ENCODE measurements around the gene UBE2L5. TPM values are rescaled to one million over a fixed set of nuclear protein-coding genes. Genes with fewer than 3 reads are reported as not detected.

The UBE2L5 gene
- total RNA-seq, 3 donors from 2014 or later: 0.98 to 1.3 TPM; not detected in 1

DNA sequence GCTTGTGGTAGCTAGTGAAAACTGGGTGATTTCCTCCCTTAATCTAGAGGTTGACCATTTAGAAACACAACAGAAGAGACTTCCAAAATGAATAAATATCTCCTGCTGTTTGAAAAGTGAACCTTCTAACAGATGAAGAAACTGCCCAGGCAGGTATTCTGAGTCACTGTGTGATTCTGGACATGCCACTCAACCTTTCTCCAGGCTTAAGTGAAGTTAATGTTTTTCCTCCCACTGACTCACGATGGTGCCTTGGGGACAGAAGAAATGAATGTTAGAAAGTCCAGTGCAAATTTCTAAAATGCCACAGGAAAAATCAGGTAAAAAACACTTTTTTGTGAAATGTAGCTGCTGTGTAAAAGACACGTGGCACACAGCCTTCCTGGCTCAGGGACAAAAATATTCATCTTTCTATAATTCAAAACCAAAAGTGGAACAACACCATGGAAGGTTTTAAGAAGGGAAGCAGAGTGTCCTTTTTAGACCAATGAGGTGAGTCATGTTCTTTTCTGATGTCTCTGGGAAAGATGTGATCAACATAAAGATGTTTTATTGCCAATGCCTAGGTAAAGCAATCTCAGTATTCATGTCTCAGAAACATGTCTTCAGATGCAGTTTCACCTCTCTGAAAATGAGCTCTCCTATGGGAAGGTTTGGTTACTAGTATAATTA lies 9.1 kb downstream of the UBE2L5 start:
- intact Hi-C loops (cut with DNase I; ENCODE audit: low total_unique reads): no loop called here
- Histone ChIP-seq H3K36me3 (no peaks in the 10 kb centered on the region), H3K4me3 (no peak overlapping the region), H3K9me3 (no peaks in the 10 kb centered on the region), H3K27ac (no peak overlapping the region), H3K4me1 (no peaks in the 10 kb centered on the region), H3K27me3 (no peaks in the 10 kb centered on the region)
- no peak for DNase-seq (ENCODE audit: low spot score in 2 of 2)
- no peak for TF ChIP-seq POLR2AphosphoS5 (IDR thresholded peaks at IDR 0.05)
- TF ChIP-seq, protein P1, sequence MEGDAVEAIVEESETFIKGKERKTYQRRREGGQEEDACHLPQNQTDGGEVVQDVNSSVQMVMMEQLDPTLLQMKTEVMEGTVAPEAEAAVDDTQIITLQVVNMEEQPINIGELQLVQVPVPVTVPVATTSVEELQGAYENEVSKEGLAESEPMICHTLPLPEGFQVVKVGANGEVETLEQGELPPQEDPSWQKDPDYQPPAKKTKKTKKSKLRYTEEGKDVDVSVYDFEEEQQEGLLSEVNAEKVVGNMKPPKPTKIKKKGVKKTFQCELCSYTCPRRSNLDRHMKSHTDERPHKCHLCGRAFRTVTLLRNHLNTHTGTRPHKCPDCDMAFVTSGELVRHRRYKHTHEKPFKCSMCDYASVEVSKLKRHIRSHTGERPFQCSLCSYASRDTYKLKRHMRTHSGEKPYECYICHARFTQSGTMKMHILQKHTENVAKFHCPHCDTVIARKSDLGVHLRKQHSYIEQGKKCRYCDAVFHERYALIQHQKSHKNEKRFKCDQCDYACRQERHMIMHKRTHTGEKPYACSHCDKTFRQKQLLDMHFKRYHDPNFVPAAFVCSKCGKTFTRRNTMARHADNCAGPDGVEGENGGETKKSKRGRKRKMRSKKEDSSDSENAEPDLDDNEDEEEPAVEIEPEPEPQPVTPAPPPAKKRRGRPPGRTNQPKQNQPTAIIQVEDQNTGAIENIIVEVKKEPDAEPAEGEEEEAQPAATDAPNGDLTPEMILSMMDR (IDR thresholded peaks at IDR 0.05): no peak
- TF ChIP-seq POLR2A (IDR thresholded peaks at IDR 0.05): no peak

DNA sequence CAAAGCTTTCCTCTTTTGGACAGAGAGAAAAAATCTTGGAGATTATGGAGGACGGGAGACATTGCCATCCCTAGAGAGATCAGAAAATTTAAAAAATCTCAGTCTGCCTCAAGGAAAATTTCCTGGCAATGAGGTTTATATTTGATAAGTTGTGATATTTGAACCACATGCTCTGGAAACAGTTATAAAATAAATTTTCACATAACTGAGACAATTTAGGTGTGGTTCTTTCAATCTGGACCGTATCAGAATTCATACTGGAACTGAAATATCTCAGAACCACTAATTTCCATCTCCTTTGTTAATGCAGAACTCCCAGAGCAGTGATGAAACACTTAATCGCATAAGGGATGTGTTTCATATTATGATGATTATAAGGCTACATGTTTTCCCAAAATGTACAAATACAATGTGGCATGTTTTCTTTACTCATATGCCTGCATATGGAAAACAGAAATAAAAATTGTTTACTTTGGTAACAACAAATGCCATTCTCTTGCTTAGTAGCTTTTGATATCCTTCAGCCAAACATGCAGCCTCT lies 13.7 kb downstream of the UBE2L5 start:
- H3K4me3 ChIP-seq: no peak overlapping the region
- H3K27ac ChIP-seq: no peak overlapping the region
- H3K9me3 ChIP-seq: no peaks in the 10 kb centered on the region
- no peaks in the 10 kb centered on the region for H3K36me3 ChIP-seq
- intact Hi-C loops (cut with DNase I; ENCODE audit: low total_unique reads): no loop called here
- no peaks in the 10 kb centered on the region for H3K4me1 ChIP-seq
- TF ChIP-seq POLR2AphosphoS5 (IDR thresholded peaks at IDR 0.05): no peak
- TF ChIP-seq, protein P1 (IDR thresholded peaks at IDR 0.05): no peak
- no peak for TF ChIP-seq POLR2A (IDR thresholded peaks at IDR 0.05)
- no peaks in the 10 kb centered on the region for H3K27me3 ChIP-seq
- DNase-seq (ENCODE audit: low spot score in 2 of 2): no peak

DNA sequence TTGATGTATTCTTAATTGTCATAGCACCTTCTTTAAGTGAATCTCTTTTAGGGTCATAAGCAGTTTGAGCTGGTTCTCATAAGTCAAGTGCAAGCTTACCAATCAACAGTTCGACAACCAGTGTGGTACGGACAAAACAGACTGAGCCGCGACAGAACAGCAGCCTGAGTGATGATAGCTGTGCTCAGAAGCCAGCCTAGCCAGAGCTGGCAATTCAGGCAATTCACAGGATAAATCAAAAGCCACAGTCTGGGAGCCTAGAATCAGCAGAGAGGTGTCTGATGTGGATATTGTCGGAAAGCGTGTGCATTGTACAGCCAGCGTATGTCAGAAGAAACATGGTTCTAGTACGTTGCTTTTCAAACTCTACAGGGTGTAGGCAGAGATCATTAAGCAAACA lies 14.9 kb downstream of the UBE2L5 start:
- no peak for DNase-seq (ENCODE audit: low spot score in 2 of 2)
- H3K27ac ChIP-seq: no peak overlapping the region
- no peaks in the 10 kb centered on the region for H3K9me3 ChIP-seq
- H3K36me3 ChIP-seq: no peaks in the 10 kb centered on the region
- TF ChIP-seq POLR2AphosphoS5 (IDR thresholded peaks at IDR 0.05) (no peak), POLR2A (IDR thresholded peaks at IDR 0.05) (no peak)
- H3K4me1 ChIP-seq: no peaks in the 10 kb centered on the region
- no peak overlapping the region for H3K4me3 ChIP-seq
- intact Hi-C loops (cut with DNase I; ENCODE audit: low total_unique reads): no loop called here
- H3K27me3 ChIP-seq: no peaks in the 10 kb centered on the region

DNA sequence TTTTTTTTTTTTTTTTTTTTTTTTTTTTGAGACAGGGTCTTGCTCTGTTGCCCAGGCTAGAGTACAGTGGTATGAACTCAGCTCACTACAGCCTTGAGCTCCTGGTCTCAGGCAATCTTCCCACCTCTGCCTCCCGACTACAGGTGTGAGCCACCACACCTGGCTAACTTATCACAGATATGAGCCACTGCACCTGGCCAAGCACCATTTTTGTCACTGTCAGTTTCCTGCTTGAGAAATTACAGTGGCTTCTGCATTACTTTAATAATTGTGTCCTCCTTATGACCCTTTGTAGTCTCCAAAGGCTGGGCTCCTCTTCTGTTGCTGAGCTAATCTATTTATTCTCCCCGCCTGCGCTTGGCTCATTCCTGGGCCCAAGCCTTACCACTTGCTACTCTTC lies 16.0 kb downstream of the UBE2L5 start:
- H3K36me3 ChIP-seq: no peaks in the 10 kb centered on the region
- intact Hi-C loops (cut with DNase I; ENCODE audit: low total_unique reads): no loop called here
- H3K4me1 ChIP-seq: no peaks in the 10 kb centered on the region
- H3K27ac ChIP-seq: no peak overlapping the region
- no peaks in the 10 kb centered on the region for H3K9me3 ChIP-seq
- no peak overlapping the region for H3K4me3 ChIP-seq
- no peaks in the 10 kb centered on the region for H3K27me3 ChIP-seq
- no peak for TF ChIP-seq POLR2AphosphoS5 (IDR thresholded peaks at IDR 0.05)
- no peak for TF ChIP-seq POLR2A (IDR thresholded peaks at IDR 0.05)
- TF ChIP-seq, protein P1 (IDR thresholded peaks at IDR 0.05): no peak
- no peak for DNase-seq (ENCODE audit: low spot score in 2 of 2)

DNA sequence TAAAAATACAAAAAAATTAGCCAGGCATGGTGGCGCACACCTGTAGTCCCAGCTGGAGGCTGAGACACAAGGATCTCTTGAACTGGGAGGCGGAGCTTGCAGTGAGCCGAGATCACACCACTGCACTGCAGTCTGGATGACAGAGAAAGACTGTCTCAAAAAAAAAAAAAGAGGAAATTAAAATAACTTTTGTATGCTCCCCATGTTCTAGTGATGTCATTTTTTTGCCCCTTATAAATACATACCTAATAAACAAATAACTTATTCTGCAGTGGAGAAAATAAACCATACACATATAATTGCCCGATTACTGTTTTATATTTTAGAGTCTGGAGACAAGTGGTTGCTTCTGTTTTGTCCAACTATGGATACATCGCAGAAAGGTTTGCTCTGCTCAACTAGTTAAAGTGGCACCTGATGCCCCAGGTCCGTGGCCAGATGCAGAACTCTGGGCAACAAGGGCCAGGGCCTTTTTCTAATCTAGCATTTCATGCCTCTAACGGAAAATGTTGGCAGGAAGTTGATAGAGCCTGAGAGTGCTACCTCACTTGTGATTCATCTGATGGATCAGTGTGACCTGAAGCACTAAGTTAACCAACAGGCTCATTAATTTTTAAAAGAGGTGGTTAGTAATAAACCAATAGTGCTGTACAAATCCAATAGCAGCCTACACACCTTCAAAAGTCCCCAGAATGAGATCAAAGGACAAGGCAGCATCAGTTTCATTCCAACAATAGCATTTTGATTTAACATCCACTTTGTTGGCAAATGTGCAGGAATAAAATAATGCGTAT lies 18.8 kb downstream of the UBE2L5 start:
- TF ChIP-seq POLR2A (IDR thresholded peaks at IDR 0.05) (no peak), POLR2AphosphoS5 (IDR thresholded peaks at IDR 0.05) (no peak)
- TF ChIP-seq, protein P1 (IDR thresholded peaks at IDR 0.05): no peak

More for the DNA sequence above, 18.8 kb downstream of the UBE2L5 start:
- no peak overlapping the region for H3K4me3 ChIP-seq
- H3K9me3 ChIP-seq: no peaks in the 10 kb centered on the region
- H3K36me3 ChIP-seq: no peaks in the 10 kb centered on the region
- H3K4me1 ChIP-seq: no peaks in the 10 kb centered on the region
- intact Hi-C loops (cut with DNase I; ENCODE audit: low total_unique reads): no loop called here
- DNase-seq (ENCODE audit: low spot score in 2 of 2): no peak
- H3K27me3 ChIP-seq: no peaks in the 10 kb centered on the region
- no peak overlapping the region for H3K27ac ChIP-seq
